PC-3 (cell line): Measurements from ENCODE around the gene INCENP. TPM values are rescaled to one million over a fixed set of nuclear protein-coding genes. Genes with fewer than 3 reads are reported as not detected.

ENCODE experiments used
- ATAC-seq: fragments of 200-7000 bp; cut with Tn5 transposase; 2 replicates; pipeline ENCODE4 v1.9.1; 2020; ENCODE audit warnings: mild to moderate bottlenecking, moderate library complexity
- BruUV-seq: library from RNA; stranded (reverse); fragments of 400-500 nt; replicated peaks from 2 replicates; lab custom pipeline; 2021; lab: Mats Ljungman, UMichigan
- CTCF ChIA-PET: fragments of 300-600 bp; sonication (Branson Sonifier 250); formaldehyde crosslinking; loops from one replicate; lab custom pipeline; 2022; ENCODE audit warnings: antibody characterized with exemption; lab: Charles Lee
- POLR2A ChIA-PET: fragments of 300-600 bp; sonication (Branson Sonifier 250); formaldehyde crosslinking; loops from one replicate; lab custom pipeline; 2022; ENCODE audit warnings: antibody characterized with exemption; ENCODE audit not compliant: unreplicated experiment; lab: Charles Lee
- DNase-seq: peaks from one replicate; pipeline ENCODE4 v3.0.0-alpha.2; 2015
- H2AFZ ChIP-seq: fragments of 300-600 bp; sonication (generic); 2 replicates; pipeline ENCODE4 v1.6.0; 2016; ENCODE audit warnings: antibody characterized with exemption, low read length
- H3F3A ChIP-seq: fragments of 300-600 bp; sonication (generic); one replicate; pipeline ENCODE4 v1.6.0; 2017; ENCODE audit warnings: antibody characterized with exemption, low read length, control low read depth, mild to moderate bottlenecking; ENCODE audit not compliant: unreplicated experiment
- H3K27ac ChIP-seq: fragments of 300-600 bp; sonication (generic); 2 replicates; pipeline ENCODE4 v1.5.1; 2016; ENCODE audit warnings: mild to moderate bottlenecking, low read length
- H3K27me3 ChIP-seq: fragments of 300-600 bp; sonication (generic); 2 replicates; pipeline ENCODE4 v1.6.1; 2016; ENCODE audit warnings: low read length, mixed read lengths
- H3K36me3 ChIP-seq: fragments of 300-600 bp; sonication (generic); 2 replicates; pipeline ENCODE4 v1.6.1; 2016; ENCODE audit warnings: low read depth, mixed run types, low read length, mixed read lengths
- H3K4me1 ChIP-seq: fragments of 300-600 bp; sonication (generic); 2 replicates; pipeline ENCODE4 v1.5.1; 2016; ENCODE audit warnings: low read length; ENCODE audit not compliant: insufficient read depth
- H3K4me2 ChIP-seq: fragments of 300-600 bp; sonication (generic); 2 replicates; pipeline ENCODE4 v1.6.0; 2016; ENCODE audit warnings: low read length
- H3K4me3 ChIP-seq: fragments of 300-600 bp; sonication (generic); 2 replicates; pipeline ENCODE4 v1.5.1; 2016; ENCODE audit warnings: mild to moderate bottlenecking, low read length, mixed read lengths
- H3K79me2 ChIP-seq: fragments of 300-600 bp; sonication (generic); 2 replicates; pipeline ENCODE4 v1.6.1; 2017; ENCODE audit warnings: low read length, mixed read lengths
- H3K9ac ChIP-seq: fragments of 300-600 bp; sonication (generic); 2 replicates; pipeline ENCODE4 v1.6.0; 2016; ENCODE audit warnings: mild to moderate bottlenecking, low read length
- H3K9me2 ChIP-seq: fragments of 300-600 bp; sonication (generic); replicated peaks from 2 replicates; pipeline ENCODE4 v1.6.1; 2016; ENCODE audit warnings: mixed run types, low read length, mixed read lengths
- H3K9me3 ChIP-seq: fragments of 300-600 bp; sonication (generic); 2 replicates; pipeline ENCODE4 v1.6.1; 2016; ENCODE audit warnings: low read length, mixed read lengths
- H4K20me1 ChIP-seq: fragments of 300-600 bp; sonication (generic); 2 replicates; pipeline ENCODE4 v1.6.1; 2016; ENCODE audit warnings: low read length, mixed read lengths
- CTCF ChIP-seq: fragments of 300-600 bp; sonication (generic); conservative IDR thresholded peaks from 2 replicates; pipeline ENCODE4 v1.5.1; 2017; ENCODE audit warnings: antibody characterized with exemption, low read depth, mild to moderate bottlenecking, low read length
- EZH2 ChIP-seq: fragments of 300-600 bp; sonication (generic); IDR thresholded peaks from one replicate; pipeline ENCODE4 v1.6.1; 2017; ENCODE audit warnings: antibody characterized with exemption, mild to moderate bottlenecking, low read length; ENCODE audit not compliant: unreplicated experiment
- EZH2phosphoT487 ChIP-seq: fragments of 300-600 bp; sonication (generic); IDR thresholded peaks from 2 replicates; pipeline ENCODE4 v1.6.1; 2018; ENCODE audit warnings: mild to moderate bottlenecking, antibody characterized with exemption, low read length, borderline replicate concordance
- intact Hi-C: fragments of 100-400 bp; cut with micrococcal nuclease; formaldehyde crosslinking; loops from 2 replicates; pipeline ENCODE4 v1.9.0; 2023
- total RNA-seq: library from RNA; depleted of rRNA; stranded (reverse); fragments of >200 nt; gene quantifications from 2 replicates; pipeline ENCODE4 v1.2.3, GENCODE V29; 2014

The INCENP gene
- total RNA-seq, 1 experiment from 2014 or later: 114 TPM

GRCh38 chr11:62120001-62120400, 3.8 kb upstream of the INCENP start:
- H2AFZ ChIP-seq: no peak overlapping the region
- no peak for TF ChIP-seq EZH2
- TF ChIP-seq EZH2phosphoT487: no peak
- no peak for TF ChIP-seq CTCF
- intact Hi-C loops: no loop called here

GRCh38 chr11:62120431-62120830, 3.4 kb upstream of the INCENP start:
- H3K27ac ChIP-seq: no peak overlapping the region
- H3K79me2 ChIP-seq: peaks cover 17% of the 10 kb centered on the region
- H3K9me2 ChIP-seq: no peaks in the 10 kb centered on the region
- H2AFZ ChIP-seq: no peak overlapping the region
- no peak overlapping the region for H3K4me3 ChIP-seq
- no TSS peak for BruUV-seq
- CTCF ChIA-PET: no interaction called here
- H4K20me1 ChIP-seq: peaks cover 6% of the 10 kb centered on the region; the same call in 1 of the 2 replicates
- no peaks in the 10 kb centered on the region; the same call in 1 of the 2 replicates for H3K9me3 ChIP-seq
- H3K4me2 ChIP-seq: no peak overlapping the region
- H3K4me1 ChIP-seq: peaks cover 12% of the 10 kb centered on the region
- TF ChIP-seq EZH2 (no peak), CTCF (no peak), EZH2phosphoT487 (no peak)
- intact Hi-C loops: no loop called here
- no peaks in the 10 kb centered on the region for H3K27me3 ChIP-seq
- H3F3A ChIP-seq: no peaks in the 10 kb centered on the region
- H3K36me3 ChIP-seq: no peaks in the 10 kb centered on the region
- no peak overlapping the region for H3K9ac ChIP-seq
- POLR2A ChIA-PET: no interaction called here
- ATAC-seq (no peak), DNase-seq (no peak)

More at GRCh38 chr11:62120001-62120400, 3.8 kb upstream of the INCENP start:
- ChIA-PET POLR2A (no interaction called here), CTCF (no interaction called here)
- Histone ChIP-seq H3K27me3 (no peaks in the 10 kb centered on the region), H3K4me1 (peaks cover 8% of the 10 kb centered on the region), H3K4me3 (no peak overlapping the region), H3F3A (no peaks in the 10 kb centered on the region), H3K9me3 (no peaks in the 10 kb centered on the region; the same call in 1 of the 2 replicates), H3K27ac (no peak overlapping the region), H3K36me3 (no peaks in the 10 kb centered on the region), H3K79me2 (peaks cover 12% of the 10 kb centered on the region), H4K20me1 (peaks cover 2% of the 10 kb centered on the region; the same call in 1 of the 2 replicates), H3K4me2 (no peak overlapping the region), H3K9me2 (no peaks in the 10 kb centered on the region), H3K9ac (no peak overlapping the region)
- BruUV-seq: no TSS peak
- DNase-seq (no peak), ATAC-seq (no peak)

- H3K9me3 ChIP-seq: no peaks in the 10 kb centered on the region
- H3K36me3 ChIP-seq: peaks cover 7% of the 10 kb centered on the region; the same call in 1 of the 2 replicates
- H3K4me1 ChIP-seq: peaks cover 25% of the 10 kb centered on the region
- H2AFZ ChIP-seq: 0 out of 2 replicates have a peak overlapping the region, but pooled peaks have one; percentile 22
- intact Hi-C loops: no loop called here
- CTCF ChIA-PET: no interaction called here
- peak; percentile 39 for DNase-seq
- no peak overlapping the region for H3K27ac ChIP-seq
- H4K20me1 ChIP-seq: peaks cover 22% of the 10 kb centered on the region
- BruUV-seq: no TSS peak
- ATAC-seq: no peak
- no peaks in the 10 kb centered on the region for H3K9me2 ChIP-seq
- no peak overlapping the region for H3K4me3 ChIP-seq
- H3K79me2 ChIP-seq: peaks cover 33% of the 10 kb centered on the region
- no peak overlapping the region for H3K4me2 ChIP-seq
- no peaks in the 10 kb centered on the region for H3F3A ChIP-seq
- no peaks in the 10 kb centered on the region for H3K27me3 ChIP-seq
- POLR2A ChIA-PET: no interaction called here
- no peak overlapping the region for H3K9ac ChIP-seq
- TF ChIP-seq EZH2phosphoT487 (no peak), CTCF (peak; percentile 45; the same call in 1 of the 2 replicates), EZH2 (no peak)
These were observed 1.7 kb upstream of the INCENP start for GRCh38 chr11:62122076-62122475.
